DOHH2 (cell line): ENCODE results near the gene FNDC3A.

Source experiments
- EZH2phosphoT487 ChIP-seq: fragments of 200-600 bp; sonication (generic); IDR thresholded peaks from 2 replicates; pipeline ENCODE4 v1.6.1; 2017; ENCODE audit warnings: borderline replicate concordance, mild to moderate bottlenecking, antibody characterized with exemption, low read length, moderate library complexity, mixed read lengths
- TF ChIP-seq, protein P1 (sequence below): fragments of 200-600 bp; sonication (generic); IDR thresholded peaks from one replicate; pipeline ENCODE4 v1.5.1; 2014; ENCODE audit warnings: antibody characterized with exemption, mild to moderate bottlenecking, low read depth, low read length; ENCODE audit not compliant: poor library complexity, severe bottlenecking

DNA sequence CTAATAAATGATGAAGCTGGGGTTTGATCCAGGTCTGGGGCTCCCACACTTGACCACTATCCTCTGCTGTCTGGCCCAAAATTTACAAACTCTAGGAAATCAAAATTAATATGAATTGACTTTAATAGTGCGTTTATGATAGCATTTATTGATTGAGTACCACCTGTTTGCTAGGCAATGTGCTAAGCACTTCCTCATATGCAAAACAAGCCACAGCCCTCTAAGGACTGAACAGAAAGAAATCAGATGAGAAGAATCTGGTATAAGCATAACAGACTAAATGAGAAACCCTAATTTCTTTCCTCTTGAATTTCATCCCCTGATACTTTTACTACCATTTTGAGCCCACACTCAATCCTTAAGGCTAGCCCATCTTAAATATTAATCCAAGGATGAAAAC is 237.8 kb downstream of the FNDC3A start:
- TF ChIP-seq EZH2phosphoT487: no peak
- TF ChIP-seq, protein P1, sequence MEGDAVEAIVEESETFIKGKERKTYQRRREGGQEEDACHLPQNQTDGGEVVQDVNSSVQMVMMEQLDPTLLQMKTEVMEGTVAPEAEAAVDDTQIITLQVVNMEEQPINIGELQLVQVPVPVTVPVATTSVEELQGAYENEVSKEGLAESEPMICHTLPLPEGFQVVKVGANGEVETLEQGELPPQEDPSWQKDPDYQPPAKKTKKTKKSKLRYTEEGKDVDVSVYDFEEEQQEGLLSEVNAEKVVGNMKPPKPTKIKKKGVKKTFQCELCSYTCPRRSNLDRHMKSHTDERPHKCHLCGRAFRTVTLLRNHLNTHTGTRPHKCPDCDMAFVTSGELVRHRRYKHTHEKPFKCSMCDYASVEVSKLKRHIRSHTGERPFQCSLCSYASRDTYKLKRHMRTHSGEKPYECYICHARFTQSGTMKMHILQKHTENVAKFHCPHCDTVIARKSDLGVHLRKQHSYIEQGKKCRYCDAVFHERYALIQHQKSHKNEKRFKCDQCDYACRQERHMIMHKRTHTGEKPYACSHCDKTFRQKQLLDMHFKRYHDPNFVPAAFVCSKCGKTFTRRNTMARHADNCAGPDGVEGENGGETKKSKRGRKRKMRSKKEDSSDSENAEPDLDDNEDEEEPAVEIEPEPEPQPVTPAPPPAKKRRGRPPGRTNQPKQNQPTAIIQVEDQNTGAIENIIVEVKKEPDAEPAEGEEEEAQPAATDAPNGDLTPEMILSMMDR: no peak
